HepG2 (cell line): ENCODE results near the gene ATG2A.

ENCODE experiments used
- ATF7 ChIP-seq, 2 experiments: fragments of 450-650 bp in 1 of 2; sonication (generic) in 1 of 2; formaldehyde crosslinking in 1 of 2; IDR thresholded peaks; 2 replicates each; pipeline versions ENCODE4 v1.4.0 to v1.6.1; 2016 to 2020; ENCODE audit warnings: antibody characterized with exemption in 1 of 2, mild to moderate bottlenecking in 1 of 2, missing genetic modification reagents in 1 of 2
- POLR2AphosphoS5 ChIP-seq: IDR thresholded peaks from 2 replicates; pipeline ENCODE4 v1.6.1; 2012; ENCODE audit warnings: low read depth, low read length
- TF ChIP-seq, protein P1 (sequence below): sonication (generic); formaldehyde crosslinking; IDR thresholded peaks from 2 replicates; pipeline ENCODE4 v1.5.0; 2020; ENCODE audit warnings: mild to moderate bottlenecking, missing genetic modification reagents, moderate library complexity

DNA sequence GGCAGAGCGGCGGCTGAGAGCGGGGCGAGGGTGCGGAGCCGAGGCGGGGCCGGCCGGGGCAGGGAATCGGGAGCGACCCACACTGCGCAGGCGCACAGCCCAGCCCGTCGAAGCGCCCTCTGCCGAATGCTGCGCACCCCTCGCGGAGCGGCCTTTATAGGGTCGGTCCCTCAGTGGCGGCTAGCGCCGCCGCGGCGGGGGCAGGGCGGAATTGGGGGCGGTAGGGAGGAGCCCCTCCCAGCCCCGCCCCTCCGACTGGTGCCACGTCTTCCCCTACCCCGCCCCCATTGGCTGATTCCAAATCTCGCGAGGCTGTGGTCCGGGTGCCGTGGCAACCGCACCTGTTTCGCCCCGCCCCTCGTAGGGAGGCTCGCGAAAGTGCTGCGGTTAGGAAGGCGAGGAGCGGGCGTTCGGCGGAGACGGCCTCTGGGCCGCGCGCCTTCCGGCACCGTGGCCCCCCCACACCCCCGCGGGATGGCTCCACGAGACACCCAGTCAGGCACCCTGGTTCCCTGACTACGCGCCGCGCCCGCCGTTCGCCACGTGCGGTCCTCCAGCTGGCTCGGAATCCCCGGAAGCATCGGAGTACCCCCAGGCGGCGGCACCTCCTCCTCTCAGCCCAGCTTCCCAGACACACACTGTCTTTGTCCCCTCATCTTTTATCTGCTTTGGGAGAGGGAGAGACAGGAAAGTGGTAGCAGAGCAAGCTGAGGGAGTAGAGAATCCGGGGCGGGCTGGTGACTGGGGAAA is 38.3 kb downstream of the ATG2A start, which contains the start of gene EHD1:
- TF ChIP-seq POLR2AphosphoS5 (peak; percentile 88), ATF7 (IDR thresholded peaks at IDR 0.05) (no peak), ATF7 (CRISPR knock-in tag; IDR thresholded peaks at IDR 0.05) (no peak)
- TF ChIP-seq, protein P1, sequence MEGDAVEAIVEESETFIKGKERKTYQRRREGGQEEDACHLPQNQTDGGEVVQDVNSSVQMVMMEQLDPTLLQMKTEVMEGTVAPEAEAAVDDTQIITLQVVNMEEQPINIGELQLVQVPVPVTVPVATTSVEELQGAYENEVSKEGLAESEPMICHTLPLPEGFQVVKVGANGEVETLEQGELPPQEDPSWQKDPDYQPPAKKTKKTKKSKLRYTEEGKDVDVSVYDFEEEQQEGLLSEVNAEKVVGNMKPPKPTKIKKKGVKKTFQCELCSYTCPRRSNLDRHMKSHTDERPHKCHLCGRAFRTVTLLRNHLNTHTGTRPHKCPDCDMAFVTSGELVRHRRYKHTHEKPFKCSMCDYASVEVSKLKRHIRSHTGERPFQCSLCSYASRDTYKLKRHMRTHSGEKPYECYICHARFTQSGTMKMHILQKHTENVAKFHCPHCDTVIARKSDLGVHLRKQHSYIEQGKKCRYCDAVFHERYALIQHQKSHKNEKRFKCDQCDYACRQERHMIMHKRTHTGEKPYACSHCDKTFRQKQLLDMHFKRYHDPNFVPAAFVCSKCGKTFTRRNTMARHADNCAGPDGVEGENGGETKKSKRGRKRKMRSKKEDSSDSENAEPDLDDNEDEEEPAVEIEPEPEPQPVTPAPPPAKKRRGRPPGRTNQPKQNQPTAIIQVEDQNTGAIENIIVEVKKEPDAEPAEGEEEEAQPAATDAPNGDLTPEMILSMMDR (CRISPR knock-in tag), result peak; percentile 89
